Neuronal stem cell (in vitro differentiated cells): ENCODE measurements around the gene MARS1.

Experiments
- DNase-seq: peaks from one replicate; pipeline ENCODE4 v3.0.0-alpha.2; 2013; ENCODE audit warnings: low spot score
- H2AFZ ChIP-seq: one replicate; pipeline ENCODE4 v1.6.1; 2013; ENCODE audit warnings: mild to moderate bottlenecking, low read length, inconsistent platforms
- H2AK5ac ChIP-seq: 2 replicates; pipeline ENCODE4 v1.6.1; 2013; ENCODE audit warnings: low read depth, mild to moderate bottlenecking, inconsistent platforms, low read length, moderate library complexity, mixed read lengths
- H2BK120ac ChIP-seq: 2 replicates; pipeline ENCODE4 v1.6.1; 2013; ENCODE audit warnings: low read depth, mild to moderate bottlenecking, inconsistent platforms, low read length, moderate library complexity, mixed read lengths
- H2BK12ac ChIP-seq: one replicate; pipeline ENCODE4 v1.6.1; 2013; ENCODE audit warnings: low read length, inconsistent platforms
- H2BK15ac ChIP-seq: 2 replicates; pipeline ENCODE4 v1.6.1; 2013; ENCODE audit warnings: mild to moderate bottlenecking, low read length, inconsistent platforms, mixed read lengths
- H2BK5ac ChIP-seq: one replicate; pipeline ENCODE4 v1.6.1; 2013; ENCODE audit warnings: inconsistent platforms, mild to moderate bottlenecking, low read length, moderate library complexity
- H3K14ac ChIP-seq: one replicate; pipeline ENCODE4 v1.6.1; 2013; ENCODE audit warnings: low read length, inconsistent platforms
- H3K18ac ChIP-seq: 2 replicates; pipeline ENCODE4 v1.6.1; 2013; ENCODE audit warnings: low read length, inconsistent platforms
- H3K23ac ChIP-seq: 2 replicates; pipeline ENCODE4 v1.6.1; 2013; ENCODE audit warnings: low read depth, mild to moderate bottlenecking, mixed read lengths, low read length, inconsistent platforms; ENCODE audit not compliant: poor library complexity
- H3K27ac ChIP-seq: replicated peaks from 3 replicates; pipeline ENCODE4 v1.5.1; 2013; ENCODE audit warnings: low read length, inconsistent platforms
- H3K27me3 ChIP-seq, 3 experiments: 2 replicates each; pipeline ENCODE4 v1.6.1; 2013; ENCODE audit warnings: low read length in 3 of 3, mild to moderate bottlenecking in 2 of 3, inconsistent platforms in 1 of 3, low read depth in 1 of 3, mixed read lengths in 1 of 3, moderate library complexity in 1 of 3; ENCODE audit not compliant: control insufficient read depth in 3 of 3, insufficient read depth in 3 of 3
- H3K36me3 ChIP-seq, 2 donors: replicated peaks in 1 of 2; 2 replicates each; pipeline ENCODE4 v1.6.1; 2013; ENCODE audit warnings: low read length in 2 of 2; ENCODE audit not compliant: control insufficient read depth in 2 of 2, insufficient read depth in 2 of 2
- H3K4ac ChIP-seq: 2 replicates; pipeline ENCODE4 v1.6.1; 2013; ENCODE audit warnings: inconsistent platforms, mild to moderate bottlenecking, low read length, moderate library complexity
- H3K4me1 ChIP-seq, 2 donors: 1 replicate in 1 of 2; 2 replicates in 1 of 2; pipeline ENCODE4 v1.6.1; 2013; ENCODE audit warnings: low read length in 2 of 2, low read depth in 1 of 2; ENCODE audit not compliant: control insufficient read depth in 2 of 2, insufficient read depth in 1 of 2
- H3K4me2 ChIP-seq: one replicate; pipeline ENCODE4 v1.6.1; 2013; ENCODE audit warnings: mild to moderate bottlenecking, low read length, inconsistent platforms; ENCODE audit not compliant: insufficient read depth, poor library complexity, severe bottlenecking
- H3K4me3 ChIP-seq, 2 donors: 2 replicates each; pipeline ENCODE4 v1.5.1; 2013; ENCODE audit warnings: low read length in 2 of 2, mild to moderate bottlenecking in 2 of 2, inconsistent platforms in 1 of 2, moderate library complexity in 1 of 2
- H3K79me1 ChIP-seq: one replicate; pipeline ENCODE4 v1.6.1; 2013; ENCODE audit warnings: low read depth, mild to moderate bottlenecking, inconsistent platforms, low read length, moderate library complexity
- H3K9ac ChIP-seq: one replicate; pipeline ENCODE4 v1.6.1; 2013; ENCODE audit warnings: mild to moderate bottlenecking, low read depth, low read length, inconsistent platforms; ENCODE audit not compliant: poor library complexity
- H3K9me3 ChIP-seq, 2 donors: replicated peaks in 1 of 2; 2 replicates each; pipeline versions ENCODE3 to v1.6.1; 2013; ENCODE audit warnings: low read length in 2 of 2, mild to moderate bottlenecking in 2 of 2, inconsistent platforms in 1 of 2, low read depth in 1 of 2, mixed read lengths in 1 of 2, moderate library complexity in 1 of 2; ENCODE audit not compliant: control insufficient read depth in 2 of 2, insufficient read depth in 1 of 2
- H4K8ac ChIP-seq: one replicate; pipeline ENCODE4 v1.6.1; 2013; ENCODE audit warnings: low read depth, mild to moderate bottlenecking, inconsistent platforms, low read length, moderate library complexity
- H4K91ac ChIP-seq: one replicate; pipeline ENCODE4 v1.6.1; 2013; ENCODE audit warnings: low read length, low read depth, mild to moderate bottlenecking, inconsistent platforms; ENCODE audit not compliant: poor library complexity
- WGBS, 2 donors: extraction: QIAGEN DNeasy Blood & Tissue Kit; methylation state at CpG; one replicate each; pipeline ENCODE4 v1.1.7; 2013; ENCODE audit warnings: missing lambda C conversion rate in 2 of 2, mixed read lengths in 1 of 2; ENCODE audit not compliant: insufficient read length in 2 of 2, insufficient replicate concordance in 1 of 2; ENCODE audit errors: extremely low coverage in 2 of 2; 5-methylcytosine and 5-hydroxymethylcytosine counted together

Gene MARS1

GRCh38 chr12:57470970-57471656 is 16.8 kb upstream of the MARS1 start:
- Histone ChIP-seq H3K79me1 (no peaks in the 10 kb centered on the region), H4K91ac (no peak overlapping the region), H3K4ac (no peak overlapping the region), H2AK5ac (no peak overlapping the region), H3K4me2 (no peak overlapping the region), H3K23ac (no peak overlapping the region), H3K9ac (no peak overlapping the region), H3K27ac (no peak overlapping the region), H3K4me3 (no peak overlapping the region), H2AFZ (no peak overlapping the region), H4K8ac (no peak overlapping the region), H3K4me1 (peaks cover 2 to 6% of the 10 kb centered on the region in 2 donors), H3K9me3 (peaks cover 2 to 4% of the 10 kb centered on the region in 2 donors), H3K27me3 (peaks cover 14 to 37% (median 36%) of the 10 kb centered on the region in 3 experiments), H2BK15ac (no peak overlapping the region), H2BK12ac (no peak overlapping the region), H3K36me3 (no peaks in the 10 kb centered on the region), H3K14ac (no peak overlapping the region), H3K18ac (no peak overlapping the region), H2BK5ac (no peak overlapping the region), H2BK120ac (no peak overlapping the region)
- no CpG with 5 or more reads among the region's 4 CpGs for WGBS, 2 donors
- no peak for DNase-seq

DNA sequence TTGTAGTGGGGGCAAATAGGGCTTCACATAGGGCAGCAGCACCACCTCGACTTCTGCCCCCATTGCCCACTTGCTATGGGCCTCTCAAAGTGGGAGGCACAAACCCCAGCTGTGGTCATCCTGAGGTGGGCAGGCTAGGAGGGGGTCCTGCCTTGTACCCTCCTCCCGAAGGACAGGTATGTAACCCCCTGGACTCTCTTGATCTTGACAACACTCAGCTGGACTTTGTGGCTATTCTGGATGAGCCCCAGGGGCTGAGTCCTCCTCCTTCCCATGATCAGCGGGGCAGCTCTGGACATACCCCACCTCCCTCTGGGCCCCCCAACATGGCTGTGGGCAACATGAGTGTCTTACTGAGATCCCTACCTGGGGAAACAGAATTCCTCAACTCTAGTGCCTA is 16.2 kb upstream of the MARS1 start:
- H3K9ac ChIP-seq = no peak overlapping the region
- peaks cover 4% of the 10 kb centered on the region in 2 donors for H3K9me3 ChIP-seq
- H2BK15ac ChIP-seq = no peak overlapping the region
- no peak overlapping the region for H3K14ac ChIP-seq
- H3K4me2 ChIP-seq = no peak overlapping the region
- H3K4me1 ChIP-seq = peaks cover 5 to 10% of the 10 kb centered on the region in 2 donors
- no peak overlapping the region for H2AK5ac ChIP-seq
- no peak for DNase-seq
- H3K4ac ChIP-seq = no peak overlapping the region
- H4K91ac ChIP-seq = no peak overlapping the region
- H2BK5ac ChIP-seq = no peak overlapping the region
- no peak overlapping the region for H4K8ac ChIP-seq
- H2BK120ac ChIP-seq = no peak overlapping the region
- no CpG with 5 or more reads among the region's 3 CpGs for WGBS, 2 donors
- H3K23ac ChIP-seq = no peak overlapping the region
- H3K79me1 ChIP-seq = no peaks in the 10 kb centered on the region
- no peak overlapping the region for H2AFZ ChIP-seq
- no peak overlapping the region for H2BK12ac ChIP-seq
- no peaks in the 10 kb centered on the region for H3K36me3 ChIP-seq
- H3K27me3 ChIP-seq = peaks cover 20 to 43% (median 42%) of the 10 kb centered on the region in 3 experiments
- H3K18ac ChIP-seq = no peak overlapping the region
- no peak overlapping the region for H3K27ac ChIP-seq
- H3K4me3 ChIP-seq = no peak overlapping the region

DNA sequence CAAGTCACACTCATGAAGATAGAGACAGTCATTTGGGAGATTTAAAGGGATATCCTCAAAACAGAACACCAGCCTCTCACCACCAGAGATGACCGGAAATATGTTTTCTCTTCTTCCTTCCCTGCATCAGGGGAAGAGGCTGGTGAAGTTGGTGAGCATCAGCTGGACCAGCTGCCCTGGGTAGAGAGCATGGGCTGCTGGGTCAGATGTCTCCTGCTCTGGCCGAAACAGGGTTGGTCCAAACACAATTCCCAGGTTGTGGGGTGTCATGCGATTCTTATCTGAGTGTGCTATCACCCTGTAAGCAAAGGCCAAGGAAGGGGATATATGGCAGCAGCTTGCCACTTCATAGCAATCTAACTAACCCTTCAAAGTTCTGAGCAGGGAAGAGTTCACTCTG is 15.5 kb upstream of the MARS1 start:
- Histone ChIP-seq H3K4me3 (no peak overlapping the region), H3K23ac (no peak overlapping the region), H2BK12ac (no peak overlapping the region), H4K8ac (no peak overlapping the region), H3K4me1 (peaks cover 5 to 15% of the 10 kb centered on the region in 2 donors), H3K4ac (no peak overlapping the region), H3K27me3 (peaks cover 22 to 50% (median 49%) of the 10 kb centered on the region in 3 experiments), H2AK5ac (no peak overlapping the region), H3K4me2 (no peak overlapping the region), H2BK120ac (no peak overlapping the region), H3K36me3 (no peaks in the 10 kb centered on the region), H2AFZ (no peak overlapping the region), H3K9me3 (peaks cover 4% of the 10 kb centered on the region in 2 donors), H2BK5ac (no peak overlapping the region), H3K18ac (no peak overlapping the region), H3K14ac (no peak overlapping the region), H3K79me1 (no peaks in the 10 kb centered on the region), H4K91ac (no peak overlapping the region), H3K27ac (no peak overlapping the region), H3K9ac (no peak overlapping the region), H2BK15ac (no peak overlapping the region)
- DNase-seq = no peak
- WGBS, 2 donors = no CpG with 5 or more reads among the region's 3 CpGs

GRCh38 chr12:57473392-57473791 is 14.5 kb upstream of the MARS1 start:
- Histone ChIP-seq H3K4me1 (peaks cover 5 to 21% of the 10 kb centered on the region in 2 donors), H4K91ac (no peak overlapping the region), H3K4ac (no peak overlapping the region), H3K4me3 (no peak overlapping the region), H4K8ac (no peak overlapping the region), H3K14ac (no peak overlapping the region), H3K9me3 (peaks cover 4% of the 10 kb centered on the region in 2 donors), H3K18ac (no peak overlapping the region), H3K4me2 (no peak overlapping the region), H3K9ac (no peak overlapping the region), H2AK5ac (no peak overlapping the region), H2BK120ac (no peak overlapping the region), H3K27me3 (peaks cover 22 to 58% (median 55%) of the 10 kb centered on the region in 3 experiments), H3K23ac (no peak overlapping the region), H3K27ac (no peak overlapping the region), H2BK12ac (peak overlapping the region; percentile 31), H3K36me3 (no peaks in the 10 kb centered on the region), H2BK5ac (no peak overlapping the region), H3K79me1 (no peaks in the 10 kb centered on the region), H2BK15ac (no peak overlapping the region), H2AFZ (no peak overlapping the region)
- no CpG with 5 or more reads among the region's 3 CpGs for WGBS, 2 donors
- DNase-seq = no peak
